ENCODE measurements around the gene DFFA. TPM values are rescaled to one million over a fixed set of nuclear protein-coding genes. Genes with fewer than 3 reads are reported as not detected.

DFFA gene
- total and polyA plus RNA-seq, 9 of the 15 experiments (the other 6 are each of a cell fraction or from before 2014, with no cell fraction given) = 39.6 to 74.8 (median 59.2) TPM

GRCh38 chr1:10472220-10473144 is at the start of gene DFFA (continued):
- TF ChIP-seq ZNF644 (tag; IDR thresholded peaks at IDR 0.05; ENCODE audit: low read depth) (peak; percentile 98), TAF9B (IDR thresholded peaks at IDR 0.05; ENCODE audit: partially characterized antibody) (peak; percentile 63), ZBTB17 (CRISPR knock-in tag; IDR thresholded peaks at IDR 0.05) (peak; percentile 98), KAT8 (IDR thresholded peaks at IDR 0.05; ENCODE audit: low read depth) (no peak), COPS2 (conservative IDR thresholded peaks at IDR 0.05) (no peak), ZNF197 (CRISPR knock-in tag; IDR thresholded peaks at IDR 0.05; ENCODE audit: low read depth) (peak; percentile 97), ELF1 (tag; IDR thresholded peaks at IDR 0.05) (peak; percentile 93), POLR2H (tag; IDR thresholded peaks at IDR 0.05; ENCODE audit: low read depth) (peak; percentile 84), KDM4B (IDR thresholded peaks at IDR 0.05; ENCODE audit: borderline replicate concordance in 2 of 2, low read depth in 1 of 2) (peak in 1 of 2 experiments; percentile 93; a peak in 2 of 4 replicates), RFX7 (CRISPR knock-in tag; IDR thresholded peaks at IDR 0.05) (no peak), MIER1 (IDR thresholded peaks at IDR 0.05; ENCODE audit: low read depth) (no peak), CC2D1A (IDR thresholded peaks at IDR 0.05) (no peak), PHF21A (IDR thresholded peaks at IDR 0.05; ENCODE audit: borderline replicate concordance, low read depth) (peak; percentile 67; the same call in 1 of the 2 replicates), EHMT2 (IDR thresholded peaks at IDR 0.05) (no peak), POLR2G (IDR thresholded peaks at IDR 0.05; ENCODE audit: low read depth, low read length) (peak; percentile 92), CHD2 (IDR thresholded peaks at IDR 0.05; ENCODE audit: low read depth, low read length) (peak; percentile 97), EGR1 (conservative IDR thresholded peaks at IDR 0.05) (peak; percentile 73), HCFC1 (IDR thresholded peaks at IDR 0.05; ENCODE audit: low read depth, low read length) (peak; percentile 100), SP1 (CRISPR knock-in tag; IDR thresholded peaks at IDR 0.05) (peak; percentile 77)
- TF ChIP-seq, protein P1, sequence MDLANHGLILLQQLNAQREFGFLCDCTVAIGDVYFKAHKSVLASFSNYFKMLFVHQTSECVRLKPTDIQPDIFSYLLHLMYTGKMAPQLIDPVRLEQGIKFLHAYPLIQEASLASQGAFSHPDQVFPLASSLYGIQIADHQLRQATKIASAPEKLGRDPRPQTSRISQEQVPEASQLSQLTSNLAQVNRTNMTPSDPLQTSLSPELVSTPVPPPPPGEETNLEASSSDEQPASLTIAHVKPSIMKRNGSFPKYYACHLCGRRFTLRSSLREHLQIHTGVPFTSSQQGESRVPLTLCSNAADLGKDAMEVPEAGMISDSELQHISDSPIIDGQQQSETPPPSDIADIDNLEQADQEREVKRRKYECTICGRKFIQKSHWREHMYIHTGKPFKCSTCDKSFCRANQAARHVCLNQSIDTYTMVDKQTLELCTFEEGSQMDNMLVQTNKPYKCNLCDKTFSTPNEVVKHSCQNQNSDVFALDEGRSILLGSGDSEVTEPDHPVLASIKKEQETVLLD (IDR thresholded peaks at IDR 0.05) = peak; percentile 61; the same call in 1 of the 2 replicates
- TF ChIP-seq, protein P2, sequence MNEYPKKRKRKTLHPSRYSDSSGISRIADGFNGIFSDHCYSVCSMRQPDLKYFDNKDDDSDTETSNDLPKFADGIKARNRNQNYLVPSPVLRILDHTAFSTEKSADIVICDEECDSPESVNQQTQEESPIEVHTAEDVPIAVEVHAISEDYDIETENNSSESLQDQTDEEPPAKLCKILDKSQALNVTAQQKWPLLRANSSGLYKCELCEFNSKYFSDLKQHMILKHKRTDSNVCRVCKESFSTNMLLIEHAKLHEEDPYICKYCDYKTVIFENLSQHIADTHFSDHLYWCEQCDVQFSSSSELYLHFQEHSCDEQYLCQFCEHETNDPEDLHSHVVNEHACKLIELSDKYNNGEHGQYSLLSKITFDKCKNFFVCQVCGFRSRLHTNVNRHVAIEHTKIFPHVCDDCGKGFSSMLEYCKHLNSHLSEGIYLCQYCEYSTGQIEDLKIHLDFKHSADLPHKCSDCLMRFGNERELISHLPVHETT (CRISPR knock-in tag; conservative IDR thresholded peaks at IDR 0.05 in 1 of 2, IDR thresholded peaks at IDR 0.05 in 1 of 2) = peak in 1 of 2 experiments; percentile 86; a peak in 2 of 4 replicates
- TF ChIP-seq, protein P3, sequence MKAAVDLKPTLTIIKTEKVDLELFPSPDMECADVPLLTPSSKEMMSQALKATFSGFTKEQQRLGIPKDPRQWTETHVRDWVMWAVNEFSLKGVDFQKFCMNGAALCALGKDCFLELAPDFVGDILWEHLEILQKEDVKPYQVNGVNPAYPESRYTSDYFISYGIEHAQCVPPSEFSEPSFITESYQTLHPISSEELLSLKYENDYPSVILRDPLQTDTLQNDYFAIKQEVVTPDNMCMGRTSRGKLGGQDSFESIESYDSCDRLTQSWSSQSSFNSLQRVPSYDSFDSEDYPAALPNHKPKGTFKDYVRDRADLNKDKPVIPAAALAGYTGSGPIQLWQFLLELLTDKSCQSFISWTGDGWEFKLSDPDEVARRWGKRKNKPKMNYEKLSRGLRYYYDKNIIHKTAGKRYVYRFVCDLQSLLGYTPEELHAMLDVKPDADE (conservative IDR thresholded peaks at IDR 0.05; ENCODE audit: control insufficient read depth, low read depth, low read length) = peak; percentile 100
- TF ChIP-seq, protein P4, sequence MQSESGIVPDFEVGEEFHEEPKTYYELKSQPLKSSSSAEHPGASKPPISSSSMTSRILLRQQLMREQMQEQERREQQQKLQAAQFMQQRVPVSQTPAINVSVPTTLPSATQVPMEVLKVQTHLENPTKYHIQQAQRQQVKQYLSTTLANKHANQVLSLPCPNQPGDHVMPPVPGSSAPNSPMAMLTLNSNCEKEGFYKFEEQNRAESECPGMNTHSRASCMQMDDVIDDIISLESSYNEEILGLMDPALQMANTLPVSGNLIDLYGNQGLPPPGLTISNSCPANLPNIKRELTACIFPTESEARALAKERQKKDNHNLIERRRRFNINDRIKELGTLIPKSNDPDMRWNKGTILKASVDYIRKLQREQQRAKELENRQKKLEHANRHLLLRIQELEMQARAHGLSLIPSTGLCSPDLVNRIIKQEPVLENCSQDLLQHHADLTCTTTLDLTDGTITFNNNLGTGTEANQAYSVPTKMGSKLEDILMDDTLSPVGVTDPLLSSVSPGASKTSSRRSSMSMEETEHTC (IDR thresholded peaks at IDR 0.05) = peak; percentile 99

Measured in K562 (cell line).